Activated gamma-delta T cell treated with Interleukin-2 at 50 U/mL for 16 hours (primary cell): ENCODE data around the gene SHISAL1.
"Not testable (repeated sequence)": the region's sequence is repeated elsewhere in the genome, so short reads cannot be mapped to it uniquely, and the experiment has no call there.

Experiments used
- DNase-seq: peaks from one replicate; pipeline ENCODE4 v3.0.0-alpha.2; 2020

SHISAL1 gene

DNA sequence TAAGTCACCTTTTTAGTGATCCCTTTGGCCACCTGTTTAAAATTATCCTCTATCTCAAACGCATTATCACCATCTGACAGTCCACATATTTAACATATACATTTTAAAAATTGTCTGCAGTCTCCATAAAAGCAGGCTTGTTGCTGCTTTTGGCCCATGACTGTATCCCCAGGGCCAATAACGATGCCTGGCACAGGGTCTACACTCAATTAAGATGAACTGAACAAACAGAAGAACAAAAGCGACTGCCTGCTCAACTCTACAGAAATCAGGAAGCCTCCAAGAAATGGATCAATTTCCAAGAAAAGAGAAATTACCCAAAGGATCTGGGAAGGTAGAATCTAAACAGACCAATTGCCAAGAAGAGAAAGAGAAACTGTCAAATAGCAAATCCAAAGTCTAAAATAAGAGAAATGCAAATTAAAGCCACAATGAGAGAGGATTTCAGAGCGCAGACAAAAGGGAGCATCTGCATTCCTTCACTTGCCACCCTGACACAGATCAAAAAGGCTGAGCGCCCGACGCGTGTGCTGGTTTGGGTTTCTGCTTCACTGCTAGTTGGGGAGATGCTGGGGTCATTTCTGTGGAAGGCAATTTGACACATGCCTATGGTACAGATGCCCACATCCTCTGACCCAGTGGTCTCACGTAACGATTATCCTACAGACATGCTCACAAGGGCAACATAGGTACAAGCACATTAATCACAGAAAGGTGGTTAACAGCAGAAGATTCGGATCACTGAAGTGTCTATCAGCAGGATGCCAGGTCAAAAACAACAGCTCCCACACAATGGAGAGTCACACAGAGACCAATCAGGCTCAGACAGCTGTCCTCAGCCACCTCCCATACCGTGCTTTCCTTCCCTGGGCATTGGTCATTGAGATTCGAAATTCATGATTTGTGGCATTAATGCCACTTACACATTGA lies 55.9 kb downstream of the SHISAL1 start:
- DNase-seq: no peak

DNA sequence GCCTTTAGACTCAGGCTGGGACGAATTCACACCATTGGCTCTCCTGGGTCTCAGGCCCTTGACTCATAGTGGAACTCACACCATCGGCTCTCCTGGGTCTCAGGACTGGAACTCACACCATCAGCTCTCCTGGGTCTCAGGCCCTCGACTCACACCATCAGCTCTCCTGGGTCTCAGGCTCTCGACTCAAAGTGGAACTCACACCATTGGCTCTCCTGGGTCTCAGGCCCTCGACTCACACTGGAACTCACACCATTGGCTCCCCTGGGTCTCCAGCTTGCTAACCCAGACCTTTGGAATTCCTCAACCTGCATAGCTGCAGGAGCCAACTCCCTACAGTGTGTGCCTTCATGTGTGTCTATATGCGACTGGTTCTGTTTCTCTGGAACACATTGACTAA lies 56.7 kb downstream of the SHISAL1 start:
- no peak for DNase-seq

DNA sequence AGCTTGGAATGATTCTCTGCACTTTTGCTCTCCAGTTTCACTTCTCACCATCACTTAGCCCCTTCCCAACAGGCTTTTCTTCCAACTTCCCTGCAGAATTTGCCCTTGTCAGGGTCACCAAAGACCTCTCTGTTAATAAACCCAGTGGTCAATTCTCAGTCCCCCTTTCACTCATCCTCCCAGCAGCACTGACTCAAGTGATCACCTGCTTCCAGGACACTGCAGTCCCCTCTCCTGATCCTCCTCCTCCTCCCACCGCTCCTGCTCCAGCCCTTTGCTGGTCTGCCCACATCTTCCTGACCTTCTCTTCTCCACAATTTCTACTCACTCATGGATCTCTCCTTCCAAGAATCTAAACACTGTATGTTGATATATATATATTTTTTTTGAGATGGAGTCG lies 57.9 kb downstream of the SHISAL1 start:
- no peak for DNase-seq

DNA sequence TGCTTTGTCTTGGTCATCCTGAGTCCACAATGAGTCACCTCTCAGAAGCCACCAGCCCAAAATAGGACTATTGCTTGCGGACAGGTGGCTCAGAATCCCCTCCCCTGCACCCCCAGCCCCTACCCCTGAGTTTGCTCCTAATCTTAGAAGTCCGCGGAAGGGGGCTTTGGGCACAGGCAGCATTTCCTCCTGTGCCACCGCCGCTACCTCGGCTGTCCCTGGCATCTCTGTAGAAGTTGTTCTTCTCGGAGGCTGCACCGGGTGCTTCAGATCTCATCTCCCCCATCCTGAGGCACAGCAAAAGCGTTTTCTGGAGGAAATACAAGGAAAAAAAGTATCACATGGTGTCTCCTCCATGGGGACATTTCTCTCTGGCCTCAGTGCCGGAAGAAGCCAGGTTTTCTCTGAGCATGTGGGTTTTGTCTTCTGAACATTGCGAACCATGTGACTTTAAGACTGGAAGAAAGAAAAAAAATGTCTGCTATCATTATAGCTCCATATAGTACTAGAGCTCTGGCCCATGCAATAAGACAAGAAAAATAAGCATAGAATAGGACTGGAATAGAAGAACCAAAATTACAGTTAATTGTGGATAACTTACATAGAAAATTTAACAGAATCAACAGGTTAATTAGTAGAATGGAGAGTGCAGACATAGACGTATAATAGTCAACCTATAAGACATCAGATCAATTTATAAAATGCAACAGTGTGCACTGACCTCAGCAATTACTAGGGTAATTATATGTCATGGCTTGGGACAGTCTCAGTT lies 63.2 kb downstream of the SHISAL1 start:
- no peak for DNase-seq

DNA sequence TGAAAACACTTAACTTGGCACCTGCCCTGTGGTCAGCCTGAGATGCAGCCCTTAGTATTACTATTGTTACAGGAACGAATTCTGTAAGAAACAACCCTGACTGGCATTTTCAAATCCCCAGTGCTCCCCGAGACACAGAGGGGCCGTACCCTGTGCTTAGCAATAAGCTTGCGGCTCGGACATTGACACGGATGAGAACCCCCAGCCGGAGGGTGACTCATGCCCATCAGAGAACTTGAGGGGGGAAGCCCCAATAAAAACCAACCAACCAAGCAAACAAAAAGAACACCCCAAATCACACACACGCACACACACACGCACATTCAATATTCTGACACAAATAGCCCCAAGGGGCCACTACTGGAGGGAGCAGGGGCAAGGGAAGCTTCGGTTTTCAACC lies 63.8 kb downstream of the SHISAL1 start:
- no peak for DNase-seq

DNA sequence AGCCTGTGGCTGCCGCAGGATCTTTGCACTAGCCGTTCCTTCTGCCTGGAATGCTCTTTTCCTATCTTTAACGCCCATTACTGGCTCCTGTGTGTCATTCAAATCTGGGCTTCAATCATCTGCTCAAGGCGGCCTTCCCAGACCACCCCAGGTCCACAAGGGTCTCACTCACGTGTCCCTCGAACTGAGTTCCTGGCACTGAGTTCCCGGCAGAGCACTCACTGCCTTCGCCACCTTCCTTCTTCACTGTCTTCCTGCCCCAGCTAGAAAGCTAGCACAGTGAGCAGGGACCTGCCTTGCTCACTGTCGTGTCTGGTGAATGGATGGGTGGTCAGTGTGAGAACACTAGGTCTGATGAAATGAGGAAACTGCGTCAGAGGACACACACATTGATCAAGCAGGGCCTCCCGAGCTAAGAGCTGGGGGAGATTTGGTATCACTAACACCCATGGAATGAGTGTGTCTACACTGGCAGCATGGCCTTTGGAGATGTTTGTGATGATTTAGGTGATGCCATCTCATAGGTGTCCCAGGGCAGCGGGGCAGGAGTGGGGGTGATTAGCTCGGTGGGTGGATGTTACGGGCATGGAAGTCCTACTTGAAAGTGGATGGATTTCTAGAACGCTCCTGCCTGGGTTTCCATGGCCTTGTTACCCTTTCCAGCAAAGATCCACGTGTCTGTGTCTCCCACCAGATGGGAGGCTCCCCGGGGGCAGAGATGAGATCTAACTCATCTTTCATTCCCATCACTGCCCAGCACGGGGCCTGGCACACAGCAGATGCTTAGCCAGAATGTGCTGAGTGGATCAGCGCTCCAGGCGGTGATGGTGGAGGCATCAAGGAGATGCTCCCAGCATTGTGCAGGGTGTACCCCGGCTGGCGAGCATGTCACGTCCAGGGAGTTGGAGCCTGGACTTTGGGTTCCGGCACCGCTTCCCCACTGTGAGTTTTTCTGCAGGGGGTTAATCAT lies 64.5 kb downstream of the SHISAL1 start:
- no peak for DNase-seq

DNA sequence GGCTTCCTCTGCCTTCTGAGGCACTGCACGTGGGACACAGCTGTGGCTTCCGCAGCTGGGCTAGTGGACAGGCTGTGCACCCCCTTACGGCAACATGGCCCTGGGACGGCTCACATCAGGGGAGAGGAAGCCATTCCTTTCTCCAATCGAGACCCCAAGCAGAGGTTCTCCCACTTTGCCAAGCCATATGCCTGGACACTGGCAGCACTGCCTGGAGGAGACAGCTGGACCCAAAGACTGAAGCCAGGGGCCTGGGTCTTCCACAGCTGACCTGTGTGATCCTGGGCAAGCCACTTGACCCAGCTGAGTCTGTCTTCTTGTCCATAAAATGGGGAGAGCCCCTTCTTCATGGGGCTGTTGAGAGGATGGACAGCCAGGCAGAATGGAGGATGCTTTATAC lies 65.4 kb downstream of the SHISAL1 start:
- DNase-seq: no peak

DNA sequence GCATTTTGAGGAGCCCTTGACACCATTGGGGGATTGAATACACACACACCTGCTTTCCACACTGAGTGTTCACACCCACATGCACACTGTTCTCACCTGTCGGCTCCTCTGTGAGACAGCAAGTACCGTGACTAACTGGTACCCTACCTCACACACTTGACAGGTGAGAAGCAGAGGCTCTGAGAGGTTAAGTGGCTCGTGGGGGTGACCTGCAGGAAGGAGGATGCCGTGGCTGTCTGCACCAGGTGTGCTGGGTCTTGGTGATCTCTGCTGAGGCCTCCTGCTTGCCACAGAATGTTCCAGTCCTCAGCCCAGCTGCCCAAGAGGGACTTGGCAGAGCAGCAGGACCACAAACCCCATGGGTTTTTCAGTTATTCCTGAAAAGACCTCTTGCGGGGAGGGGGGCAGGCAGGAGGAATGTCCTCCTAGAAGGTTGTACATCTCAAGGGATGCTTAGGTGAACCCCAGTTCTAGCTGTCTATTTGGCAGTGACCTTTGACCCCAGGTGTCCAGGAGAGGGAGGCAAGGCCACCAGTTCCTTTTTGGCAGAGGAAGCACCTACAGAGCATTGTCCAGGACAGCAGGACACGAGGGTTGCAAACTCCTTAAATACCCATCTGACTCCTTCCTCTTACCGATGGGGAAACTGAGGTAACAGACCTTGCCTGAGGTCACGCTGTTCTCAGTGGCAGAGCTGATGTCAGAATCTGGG lies 66.0 kb downstream of the SHISAL1 start:
- no peak for DNase-seq

DNA sequence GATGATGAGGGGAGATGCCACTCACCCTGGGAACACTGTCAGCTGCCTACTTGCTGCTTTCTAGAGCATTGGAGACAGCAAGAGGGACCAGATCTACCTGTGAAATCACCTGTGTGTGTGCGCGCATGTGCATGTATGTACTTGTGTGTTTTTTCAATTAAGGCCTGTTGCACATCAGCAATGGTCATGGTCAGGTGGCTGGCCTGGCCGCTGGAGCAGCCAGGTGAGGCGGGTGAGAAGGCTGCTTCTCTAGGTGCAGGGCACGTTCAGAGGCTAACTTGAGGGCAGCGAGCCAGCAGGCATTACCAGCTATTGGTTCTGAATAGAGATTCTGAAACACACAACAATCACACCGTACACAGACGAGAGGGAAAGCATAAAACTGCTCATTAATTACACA lies 66.9 kb downstream of the SHISAL1 start:
- DNase-seq: no peak

DNA sequence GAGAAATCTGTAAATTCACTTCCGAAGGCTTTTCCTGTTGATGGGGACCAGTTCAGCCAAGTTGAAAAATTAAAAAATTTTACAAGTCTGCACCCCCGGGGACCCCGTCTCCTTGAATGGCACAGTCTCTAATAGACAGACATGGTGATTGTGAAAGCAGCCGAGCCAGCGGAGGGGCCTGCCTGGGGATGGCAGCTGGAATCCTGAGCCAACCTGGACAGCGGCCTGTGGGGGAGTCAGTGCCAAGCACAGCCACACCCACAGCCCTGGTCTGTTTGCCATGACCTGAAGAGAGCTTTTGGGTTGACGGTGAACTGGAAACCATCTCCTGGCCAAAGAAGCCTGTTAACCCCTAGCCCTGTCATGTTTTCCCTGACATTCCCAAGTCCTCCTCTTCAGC lies 67.3 kb downstream of the SHISAL1 start:
- no peak for DNase-seq

DNA sequence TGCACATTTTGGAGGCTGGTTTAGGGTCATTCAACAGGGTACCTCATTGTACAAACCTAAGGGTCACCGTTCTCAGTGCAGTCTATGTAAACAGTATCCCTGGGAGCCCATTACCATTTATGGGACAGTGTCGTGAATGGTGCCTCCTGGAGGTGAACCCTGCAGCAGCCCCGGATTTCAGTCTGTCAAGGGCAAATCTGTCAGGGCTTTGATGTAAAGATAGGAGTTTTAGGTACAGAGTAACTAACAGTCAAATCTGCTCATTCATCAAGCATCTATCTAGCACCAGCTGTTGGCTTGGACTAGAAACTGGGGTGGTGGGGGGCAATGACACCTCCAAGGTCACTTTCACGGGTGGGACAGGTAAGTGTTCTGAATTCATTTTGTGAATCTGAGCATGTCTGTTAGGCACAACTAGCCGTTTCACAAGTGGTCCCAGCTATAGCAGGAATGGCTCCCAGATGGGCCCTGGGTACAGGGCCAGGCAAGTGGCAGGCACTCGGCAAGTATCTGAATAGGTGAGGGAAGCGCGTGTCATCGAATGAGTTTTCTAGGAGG lies 68.4 kb downstream of the SHISAL1 start:
- no peak for DNase-seq

DNA sequence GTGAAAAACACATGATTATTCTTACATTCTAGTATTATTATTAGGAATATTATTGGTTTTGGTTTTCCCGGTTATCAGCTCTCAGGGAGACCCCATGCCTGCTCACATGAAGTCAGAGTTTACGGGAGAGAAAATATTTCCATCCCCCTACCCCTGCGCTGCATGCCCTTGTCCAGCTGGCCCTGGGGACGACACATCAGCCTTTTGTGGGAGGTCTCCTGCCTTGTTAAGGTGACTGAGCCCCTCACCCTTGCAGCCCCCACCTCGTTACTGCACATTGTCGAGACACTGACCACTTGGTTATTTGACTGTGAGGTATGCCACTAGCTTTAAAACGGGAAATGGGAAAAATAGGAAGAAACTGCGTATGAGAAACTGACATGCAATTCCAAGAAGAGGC lies 69.0 kb downstream of the SHISAL1 start:
- no peak for DNase-seq

DNA sequence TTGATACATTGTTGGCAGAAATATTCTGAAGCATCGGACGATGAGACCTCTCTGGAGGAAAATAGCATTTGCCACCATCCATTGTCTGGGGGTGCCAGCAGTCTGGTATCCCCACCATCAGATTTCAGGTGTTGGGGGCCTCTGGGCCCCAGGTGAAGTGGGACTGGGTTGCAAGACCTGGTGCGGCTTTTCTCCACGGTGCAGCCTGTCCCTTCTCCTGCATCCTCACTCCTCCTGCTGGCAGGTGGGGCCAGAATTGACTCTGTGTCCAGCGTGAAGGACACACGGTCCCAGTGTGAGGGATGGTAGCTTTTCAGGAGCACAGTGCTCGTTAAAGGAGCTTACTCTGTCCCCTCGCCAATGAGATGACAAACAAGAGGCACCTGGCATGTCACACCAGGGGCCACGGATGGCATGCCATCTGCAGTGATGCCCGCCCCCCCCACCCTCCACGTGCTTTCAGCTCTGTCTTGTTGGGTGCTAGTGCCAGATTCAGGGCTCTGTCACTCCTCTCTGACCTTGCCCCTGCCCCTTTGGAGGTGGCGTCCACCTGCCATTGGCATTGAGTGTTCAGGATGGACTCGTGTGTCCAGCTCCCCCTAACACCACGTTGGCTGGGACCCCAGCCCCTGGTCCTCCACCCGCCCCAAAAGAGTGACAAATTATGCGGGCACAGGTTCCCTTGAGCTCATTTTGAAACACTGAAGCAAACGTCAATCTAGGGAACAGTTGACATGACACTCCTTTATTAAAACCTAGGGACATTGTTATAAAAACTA lies 69.6 kb downstream of the SHISAL1 start:
- DNase-seq: no peak

DNA sequence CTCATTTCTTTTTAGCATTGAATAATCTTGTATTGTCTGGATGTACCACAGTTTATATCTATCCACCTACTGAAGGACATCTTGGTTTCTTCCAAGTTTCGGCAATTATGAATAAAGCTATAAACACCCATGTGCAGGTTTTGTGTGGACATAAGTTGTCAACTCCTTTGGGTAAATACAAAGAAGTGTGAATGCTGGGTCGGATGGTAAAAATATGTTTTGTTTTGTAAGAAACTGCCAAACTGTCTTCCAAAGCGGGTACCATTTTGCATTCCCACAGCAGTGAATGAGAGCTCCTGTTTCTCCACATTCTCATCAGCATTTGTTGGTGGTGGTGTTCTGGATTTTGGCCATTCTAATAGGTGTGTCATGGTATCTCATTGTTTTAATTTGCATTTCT lies 71.6 kb downstream of the SHISAL1 start:
- DNase-seq: not testable (repeated sequence)

DNA sequence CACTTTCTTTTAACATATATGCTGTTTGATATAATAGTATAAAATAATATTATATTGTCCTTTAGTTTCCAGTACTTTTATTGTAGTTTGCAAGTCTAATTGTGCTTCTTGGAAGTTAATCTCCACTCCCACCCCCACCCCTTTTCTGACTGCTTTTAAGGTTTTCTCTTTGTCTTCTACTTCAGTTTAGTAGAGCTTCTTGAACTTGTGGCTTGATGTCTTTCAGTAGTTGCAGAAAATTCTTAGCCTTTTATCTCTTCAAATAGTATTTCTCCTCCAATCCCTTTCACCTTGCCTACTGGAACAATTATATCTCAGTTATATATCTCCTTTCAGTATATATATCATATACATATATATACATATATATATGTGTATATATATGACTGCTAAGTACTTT lies 75.5 kb downstream of the SHISAL1 start:
- DNase-seq: no peak

DNA sequence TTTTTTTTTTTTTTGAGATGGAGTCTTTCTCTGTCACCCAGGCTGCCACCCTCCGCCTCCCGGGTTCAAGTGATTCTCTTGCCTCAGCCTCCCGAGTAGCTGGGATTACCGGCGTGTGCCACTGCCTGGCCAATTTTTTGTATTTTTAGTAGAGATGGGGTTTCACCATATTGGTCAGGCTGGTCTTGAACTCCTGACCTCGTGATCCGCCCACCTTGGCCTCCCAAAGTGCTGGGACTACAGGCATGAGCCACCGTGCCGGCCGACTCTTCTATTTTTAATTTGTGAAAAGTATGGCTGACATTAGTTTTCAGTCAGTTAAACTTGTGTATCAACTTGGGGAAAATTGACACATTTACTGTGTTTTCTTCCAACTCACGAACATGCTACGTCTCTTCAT lies 78.4 kb downstream of the SHISAL1 start:
- not testable (repeated sequence) for DNase-seq

DNA sequence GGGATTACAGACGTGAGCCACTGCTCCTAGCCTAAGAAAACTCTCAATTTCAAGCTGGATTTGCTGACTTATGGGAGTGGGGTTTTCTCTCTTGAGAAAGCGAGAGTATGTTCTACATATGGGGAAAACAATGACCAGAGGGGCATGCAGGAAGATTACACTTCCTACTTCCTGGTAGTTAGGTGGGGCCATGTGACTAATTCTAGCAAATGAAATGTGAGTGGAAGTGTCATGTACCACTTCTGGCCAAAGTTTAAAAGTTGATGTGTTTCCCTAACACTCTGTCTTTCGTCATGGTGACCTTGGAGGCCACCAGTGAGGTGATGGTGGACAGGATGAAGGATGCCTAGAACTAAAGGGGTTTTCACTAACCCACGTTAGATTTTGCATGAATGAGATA lies 81.5 kb downstream of the SHISAL1 start:
- DNase-seq: no peak

DNA sequence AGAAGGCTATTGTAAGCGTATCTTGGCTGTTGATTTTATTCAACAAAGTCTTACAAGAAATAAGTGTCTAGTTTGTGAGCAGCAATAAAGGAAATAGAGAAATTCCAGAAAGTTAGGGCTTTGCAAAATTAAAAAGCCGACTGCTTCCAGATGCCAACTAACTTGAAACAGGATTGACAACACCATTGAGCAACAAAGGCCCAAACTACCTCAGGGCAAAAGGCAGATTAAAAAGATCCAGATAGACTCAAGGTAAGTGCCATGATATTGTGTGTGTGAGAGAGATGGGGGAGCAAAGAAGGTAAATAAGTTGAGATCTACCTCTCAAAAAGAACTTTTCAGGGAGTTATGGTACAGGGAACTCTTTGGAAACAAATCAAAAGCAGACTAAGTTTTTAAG lies 82.9 kb downstream of the SHISAL1 start:
- DNase-seq: no peak

DNA sequence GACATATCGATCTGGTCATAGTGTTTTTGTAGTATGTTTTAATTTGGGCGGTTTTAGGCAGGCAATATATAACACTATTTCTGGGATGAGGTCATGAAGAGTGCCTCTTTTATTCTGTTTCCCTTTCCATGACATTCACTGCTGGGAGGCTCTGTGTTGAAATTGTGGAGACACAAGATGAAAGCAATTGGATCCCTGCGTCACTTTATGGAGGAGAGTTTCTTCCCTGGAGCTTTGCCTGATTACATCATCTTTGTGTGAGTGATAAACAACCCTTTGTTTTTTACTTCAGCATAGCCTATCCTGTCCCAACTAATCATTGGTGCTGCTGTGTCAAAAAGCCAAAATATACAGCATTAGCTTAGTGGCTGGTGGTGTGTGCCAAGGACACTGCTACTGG lies 83.4 kb downstream of the SHISAL1 start:
- no peak for DNase-seq

DNA sequence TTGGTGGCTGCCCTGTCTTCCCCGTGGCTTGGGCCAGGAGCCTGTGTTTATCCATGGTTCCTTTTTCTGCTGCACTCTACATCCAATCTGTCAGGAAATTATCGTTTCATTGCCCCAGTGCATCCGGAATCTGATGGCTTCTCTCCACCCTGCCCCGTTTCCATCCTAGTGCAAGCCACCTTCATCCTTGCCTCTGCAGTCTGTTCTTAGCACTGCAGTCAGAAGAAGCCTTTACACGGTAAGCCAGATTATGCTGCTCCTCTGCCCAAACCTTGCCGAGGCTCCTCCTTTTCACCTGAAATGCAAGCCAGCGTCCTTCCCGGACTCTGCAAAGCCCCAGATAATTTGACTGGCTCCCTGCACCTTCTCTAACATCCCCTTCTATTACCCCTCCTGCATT lies 86.9 kb downstream of the SHISAL1 start:
- no peak for DNase-seq

DNA sequence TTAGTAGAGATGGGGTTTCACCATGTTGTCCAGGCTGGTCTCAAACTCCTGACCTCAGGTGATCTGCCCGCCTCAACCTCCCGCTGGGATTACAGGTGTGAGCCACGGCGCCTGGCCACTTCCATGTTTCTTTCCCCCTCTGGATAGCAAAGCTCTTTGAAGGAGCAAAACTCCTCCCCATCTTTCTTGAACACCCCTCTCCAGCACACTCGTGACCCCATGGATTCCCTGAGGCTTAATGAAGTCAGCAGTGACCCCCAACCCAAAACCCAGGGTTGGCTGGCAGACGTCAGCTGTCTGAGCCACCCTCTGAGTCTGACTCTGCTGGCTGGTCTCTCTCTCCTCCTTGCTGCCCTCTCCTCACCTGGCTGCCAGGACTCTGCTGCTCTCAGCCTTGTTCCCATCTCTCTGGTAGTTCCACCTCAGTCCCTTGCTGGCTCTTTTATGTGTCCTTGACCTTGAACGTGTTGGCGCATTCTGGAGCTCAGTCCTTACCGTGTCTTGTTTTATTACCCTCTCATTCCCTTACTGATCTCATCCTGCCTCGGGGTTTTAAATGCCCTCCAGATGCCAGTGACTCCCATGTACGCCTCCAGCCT lies 87.6 kb downstream of the SHISAL1 start:
- no peak for DNase-seq
